GM19468 (cell line): ENCODE results near the gene IYD.
"Not testable (repeated sequence)": the region's sequence is repeated elsewhere in the genome, so short reads cannot be mapped to it uniquely, and the experiment has no call there.

Source experiments
- ATAC-seq: cut with Tn5 transposase; IDR thresholded peaks from one replicate; pipeline ENCODE4 v1.9.1; 2021; ENCODE audit warnings: mild to moderate bottlenecking, moderate library complexity, moderate number of reproducible peaks; ENCODE audit not compliant: unreplicated experiment; ENCODE audit errors: extremely low read depth

IYD gene

DNA sequence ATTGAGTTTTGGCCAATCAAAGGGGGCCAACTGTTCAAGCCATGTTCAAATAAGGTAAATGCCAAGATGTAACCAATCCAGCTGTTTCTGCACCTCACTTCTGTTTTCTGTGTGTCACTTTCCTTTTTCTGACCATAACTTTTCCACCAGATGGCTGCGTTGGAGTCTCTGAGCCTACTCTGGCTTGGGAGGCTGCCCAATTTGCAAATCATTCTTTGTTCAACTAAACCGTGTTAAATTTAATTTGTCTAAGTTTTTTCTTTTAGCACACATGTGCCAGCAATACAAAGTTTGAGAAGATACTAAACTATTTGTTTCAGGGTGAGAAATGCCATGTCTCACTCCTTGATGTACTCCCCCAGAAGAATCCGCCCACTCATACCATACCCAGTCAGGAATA is 52.1 kb downstream of the IYD start:
- no peak for ATAC-seq

DNA sequence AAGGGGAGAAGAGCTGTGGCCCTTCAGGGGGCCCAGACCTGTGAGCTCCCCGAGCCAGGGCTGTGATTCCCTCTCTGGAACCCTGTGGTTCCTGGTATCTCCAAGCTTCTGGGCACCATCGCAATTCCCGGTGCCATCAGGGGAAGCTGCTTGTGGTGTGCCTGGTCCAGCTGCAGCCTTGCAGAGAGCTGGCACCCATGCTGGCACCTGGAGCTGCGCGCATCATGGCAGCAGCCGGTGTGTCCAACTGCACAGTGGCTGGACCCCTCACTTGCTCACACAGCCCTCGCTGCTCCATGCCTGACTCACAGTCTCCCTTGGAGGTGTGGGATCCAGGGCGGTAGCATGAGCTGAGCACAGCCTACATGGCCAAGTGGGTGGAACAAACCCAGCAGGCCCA is 56.7 kb downstream of the IYD start:
- ATAC-seq, result no peak

DNA sequence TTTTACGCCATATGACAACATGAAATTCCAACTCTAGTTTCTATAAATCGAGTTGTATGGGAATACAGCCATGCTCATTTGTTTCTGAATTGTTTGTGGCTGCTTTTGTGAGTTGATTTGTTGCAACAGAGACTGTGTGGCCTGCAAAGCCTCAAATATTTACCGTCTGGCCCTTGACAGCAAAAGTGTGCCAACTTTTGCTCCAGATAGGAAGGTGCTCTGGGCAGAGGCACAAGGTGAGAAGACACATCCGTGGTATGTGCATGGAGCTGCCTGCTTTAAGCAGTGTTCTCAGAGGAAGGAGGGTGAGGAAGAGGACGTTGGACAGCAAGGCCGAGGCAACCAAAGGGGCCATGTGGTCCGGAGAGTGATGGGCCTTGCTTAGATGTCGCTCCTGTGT is 57.4 kb downstream of the IYD start:
- no peak for ATAC-seq

DNA sequence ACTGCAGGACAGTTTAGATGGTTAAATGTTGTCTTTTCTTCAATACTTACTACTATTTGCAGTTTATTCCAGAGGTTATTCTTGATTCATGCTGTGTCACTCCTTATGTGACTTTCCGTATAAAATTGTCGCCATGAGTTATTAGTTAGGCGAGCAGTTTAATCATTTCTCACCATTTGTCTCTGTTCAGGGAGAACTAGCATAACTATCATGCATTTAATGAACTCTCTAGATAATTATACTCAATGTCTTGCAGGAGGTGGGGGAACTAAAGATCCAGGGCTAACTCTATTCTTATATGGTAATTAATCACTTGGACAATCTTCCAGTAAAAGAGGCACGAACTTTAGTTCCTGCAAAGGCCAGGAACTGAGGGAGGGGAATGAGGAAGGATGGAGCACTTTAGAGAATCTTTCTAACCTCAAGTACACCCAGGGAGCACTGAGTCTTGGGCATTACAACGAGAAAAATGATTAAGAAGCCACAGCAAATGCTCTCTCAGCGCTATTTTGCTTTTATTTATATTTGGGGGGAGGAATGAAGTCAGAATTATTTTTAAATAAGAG is 58.3 kb downstream of the IYD start:
- ATAC-seq, result no peak

DNA sequence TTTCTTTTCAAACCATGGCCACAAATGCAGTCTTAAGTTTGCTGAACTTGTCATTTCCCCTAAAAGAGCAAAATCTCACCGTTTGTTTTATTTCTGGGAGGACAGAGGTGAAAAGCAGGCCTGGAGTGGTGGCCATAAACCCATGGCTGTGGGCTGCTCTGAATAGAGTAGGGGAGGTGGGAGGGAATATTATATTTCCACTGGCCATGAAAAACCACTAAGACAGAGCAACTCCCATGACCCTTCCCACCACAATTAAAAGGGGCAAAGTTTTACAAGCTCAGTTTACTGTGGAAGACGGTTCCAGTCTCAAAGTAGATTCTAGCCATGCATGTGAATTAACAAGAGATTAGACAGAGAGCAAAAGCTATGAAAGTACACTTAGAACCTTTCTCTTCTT is 59.0 kb downstream of the IYD start:
- ATAC-seq, result no peak

DNA sequence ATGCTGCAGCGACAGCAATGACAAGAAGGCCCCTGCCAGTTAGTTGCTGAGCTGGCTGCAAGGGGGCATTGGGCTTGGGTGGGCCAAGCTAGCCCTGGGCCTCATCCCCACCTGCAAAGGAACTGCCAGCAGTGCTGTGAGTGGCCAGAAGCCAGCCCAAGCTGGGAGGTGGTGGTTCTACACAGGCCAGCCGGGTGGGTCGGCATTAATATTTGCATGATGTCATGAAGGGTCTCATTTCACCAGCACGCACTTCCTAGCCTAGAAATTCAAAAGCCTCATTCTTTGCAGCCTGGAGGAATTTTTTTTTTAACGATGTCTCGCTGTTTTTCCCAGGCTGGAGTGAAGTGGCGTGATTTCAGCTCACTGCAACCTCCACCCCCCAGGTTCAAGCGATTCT is 62.0 kb downstream of the IYD start:
- no peak for ATAC-seq

DNA sequence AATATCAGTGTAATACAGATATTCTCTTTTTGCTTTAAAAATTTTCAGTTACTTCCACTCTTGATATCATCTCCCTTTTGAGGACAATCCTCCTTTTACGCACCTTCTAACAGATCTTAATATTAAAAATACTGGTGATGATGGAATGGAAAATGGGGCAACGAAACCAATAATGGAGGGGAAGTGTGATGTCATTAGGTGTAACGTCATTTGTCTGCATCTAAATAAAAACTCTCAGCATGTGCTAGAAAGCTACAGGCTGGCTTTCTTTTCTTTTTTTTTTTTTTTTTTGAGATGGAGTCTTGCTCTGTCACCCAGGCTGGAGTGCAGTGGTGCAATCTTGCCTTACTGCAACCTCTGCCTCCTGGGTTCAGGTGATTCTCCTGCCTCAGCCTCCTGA is 66.5 kb downstream of the IYD start:
- no peak for ATAC-seq

DNA sequence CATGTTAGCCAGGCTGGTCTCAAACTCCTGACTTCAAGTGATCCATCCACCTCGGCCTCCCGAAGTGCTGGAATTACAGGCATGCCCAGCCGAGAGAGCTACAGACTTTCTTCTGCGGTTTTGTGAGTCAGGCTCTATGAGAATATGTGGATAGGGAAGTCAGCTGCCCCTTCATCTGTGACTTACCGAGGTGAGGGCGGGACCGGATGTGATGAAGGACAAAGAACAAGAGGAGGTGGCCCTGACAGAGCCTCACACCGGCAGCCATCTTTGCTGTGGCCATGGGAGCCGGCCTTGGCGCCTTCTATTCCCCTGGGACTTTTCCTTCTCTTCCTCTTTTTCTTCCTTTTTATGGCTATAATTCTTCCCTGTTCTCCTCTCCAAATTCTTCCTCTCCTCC is 67.0 kb downstream of the IYD start:
- no peak for ATAC-seq

DNA sequence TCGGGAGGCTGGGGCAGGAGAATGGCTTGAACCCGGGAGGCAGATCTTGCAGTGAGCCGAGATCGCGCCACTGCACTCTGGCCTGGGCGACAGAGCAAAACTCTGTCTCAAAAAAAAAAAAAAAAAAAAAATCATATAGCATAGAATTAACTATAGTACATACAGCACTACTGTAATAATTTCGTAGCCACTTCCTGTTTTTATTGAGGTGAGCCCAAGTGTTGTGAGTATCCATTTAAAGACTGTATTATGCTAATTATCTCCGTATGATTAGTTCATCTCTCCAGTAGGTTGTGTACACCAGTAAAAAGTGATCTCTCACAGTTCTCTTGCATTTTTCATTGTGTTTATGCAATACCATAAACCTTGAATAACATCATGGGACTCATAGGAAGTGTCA is 70.6 kb downstream of the IYD start:
- no peak for ATAC-seq

DNA sequence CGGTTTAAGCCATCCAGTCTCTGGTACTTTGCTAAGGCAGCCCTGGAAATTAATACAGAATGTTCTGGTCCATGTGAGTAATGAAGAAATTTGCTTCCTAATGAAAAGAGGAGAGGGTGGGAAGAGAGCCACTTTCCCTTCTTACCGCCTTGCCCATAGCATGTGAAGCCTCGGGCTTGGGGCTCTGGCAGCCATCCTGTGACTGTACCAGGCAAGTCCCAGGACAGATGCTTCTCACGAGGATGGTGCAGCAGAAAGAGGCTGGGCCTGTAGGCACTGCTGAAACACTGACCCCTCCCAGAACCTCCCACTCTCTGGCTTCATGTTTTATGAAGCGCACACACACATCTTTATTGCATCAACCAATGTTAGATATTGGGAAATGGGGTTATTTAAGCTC is 74.8 kb downstream of the IYD start:
- ATAC-seq, result no peak

DNA sequence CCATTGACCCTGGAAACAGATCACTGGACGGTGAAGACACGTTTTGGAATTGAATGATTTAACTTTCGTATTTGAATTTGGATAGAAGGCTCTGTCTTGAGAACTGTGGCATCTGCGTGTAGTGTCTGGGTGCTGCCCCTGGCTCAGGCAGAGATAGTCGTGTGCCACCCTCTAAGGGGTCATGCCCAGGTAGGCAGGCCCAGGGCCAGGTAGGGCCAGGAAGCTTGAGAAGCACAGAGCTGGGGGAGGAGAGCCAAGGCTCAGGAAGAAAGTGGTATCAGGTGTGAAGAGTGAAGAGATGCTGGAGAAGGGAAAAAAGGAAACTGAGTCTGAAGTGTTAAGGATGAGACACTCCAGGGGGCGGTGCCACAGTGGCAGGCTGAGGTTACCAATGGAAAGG is 75.5 kb downstream of the IYD start:
- ATAC-seq, result no peak

DNA sequence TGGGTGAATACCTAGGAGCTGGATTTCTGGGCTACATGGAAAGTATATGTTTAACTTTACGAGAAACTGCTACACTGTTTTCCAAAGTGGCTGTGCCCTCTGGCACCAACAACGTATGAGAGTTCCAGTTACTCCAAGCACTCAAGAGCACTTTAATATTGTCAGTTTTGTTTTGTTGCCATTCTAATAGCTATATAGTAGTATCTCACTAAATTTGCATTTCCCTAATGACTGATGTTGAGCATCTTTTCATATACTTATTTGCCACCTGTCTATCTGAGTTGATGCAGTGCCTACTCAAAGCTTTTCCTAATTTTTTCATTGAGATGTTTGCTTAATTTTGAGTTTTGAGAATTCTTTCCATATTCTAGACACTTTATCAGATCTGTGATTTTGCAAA is 76.7 kb downstream of the IYD start:
- ATAC-seq, result no peak

DNA sequence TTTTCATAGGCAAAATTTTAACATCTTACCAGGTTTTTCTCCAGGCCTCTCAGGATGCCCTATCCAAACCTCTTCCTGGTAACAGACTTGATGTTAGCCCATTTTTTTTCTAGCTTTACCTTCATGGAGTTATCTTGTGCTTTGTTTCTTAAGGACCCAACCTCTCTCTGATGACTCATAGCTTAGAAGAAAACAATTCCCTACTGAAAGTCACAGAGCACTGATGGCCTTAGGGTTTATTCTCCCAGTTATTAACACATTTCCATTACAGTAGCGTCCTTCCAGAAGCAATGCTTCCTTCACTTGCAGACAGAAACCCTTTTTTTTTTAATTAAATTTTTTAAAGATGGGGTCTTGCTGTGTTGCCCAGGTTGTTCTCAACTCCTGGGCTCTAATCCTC is 79.4 kb downstream of the IYD start:
- ATAC-seq, result no peak

DNA sequence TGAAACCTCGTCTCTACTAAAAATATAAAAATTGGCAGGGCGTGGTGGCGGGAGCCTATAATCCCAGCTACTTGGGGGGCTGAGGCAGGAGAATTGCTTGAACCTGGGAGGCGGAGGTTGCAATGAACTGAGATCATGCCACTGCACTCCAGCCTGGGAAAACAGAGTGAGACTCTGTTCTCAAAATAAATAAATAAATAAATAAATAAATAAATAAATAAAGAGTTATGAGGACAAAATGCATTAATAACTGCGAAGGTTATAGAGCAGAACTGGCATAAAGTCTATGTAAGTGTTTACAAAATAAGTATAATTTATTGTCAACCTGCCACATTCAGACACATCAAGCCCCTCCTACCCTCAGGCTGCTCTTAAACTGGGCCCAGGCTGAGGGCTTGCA is 80.2 kb downstream of the IYD start:
- ATAC-seq, result not testable (repeated sequence)

DNA sequence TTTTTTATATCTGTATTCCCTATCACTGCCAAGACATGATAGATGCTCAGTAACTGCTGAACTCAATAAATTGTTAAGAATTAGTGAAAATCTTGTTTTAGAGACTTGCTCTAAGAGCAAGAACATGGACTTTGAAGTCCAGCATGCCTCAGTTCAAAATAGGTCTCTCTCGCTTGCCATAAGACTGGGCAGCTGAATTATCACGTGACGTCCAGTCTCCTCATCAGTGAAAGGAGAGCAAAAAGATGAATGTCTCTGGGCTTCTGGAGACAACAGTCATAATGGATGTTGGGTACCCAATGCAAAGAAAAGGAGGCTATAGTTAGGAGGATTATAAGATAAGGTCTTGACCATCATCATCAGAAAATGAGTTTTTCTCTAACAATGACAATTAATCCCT is 82.1 kb downstream of the IYD start:
- no peak for ATAC-seq

DNA sequence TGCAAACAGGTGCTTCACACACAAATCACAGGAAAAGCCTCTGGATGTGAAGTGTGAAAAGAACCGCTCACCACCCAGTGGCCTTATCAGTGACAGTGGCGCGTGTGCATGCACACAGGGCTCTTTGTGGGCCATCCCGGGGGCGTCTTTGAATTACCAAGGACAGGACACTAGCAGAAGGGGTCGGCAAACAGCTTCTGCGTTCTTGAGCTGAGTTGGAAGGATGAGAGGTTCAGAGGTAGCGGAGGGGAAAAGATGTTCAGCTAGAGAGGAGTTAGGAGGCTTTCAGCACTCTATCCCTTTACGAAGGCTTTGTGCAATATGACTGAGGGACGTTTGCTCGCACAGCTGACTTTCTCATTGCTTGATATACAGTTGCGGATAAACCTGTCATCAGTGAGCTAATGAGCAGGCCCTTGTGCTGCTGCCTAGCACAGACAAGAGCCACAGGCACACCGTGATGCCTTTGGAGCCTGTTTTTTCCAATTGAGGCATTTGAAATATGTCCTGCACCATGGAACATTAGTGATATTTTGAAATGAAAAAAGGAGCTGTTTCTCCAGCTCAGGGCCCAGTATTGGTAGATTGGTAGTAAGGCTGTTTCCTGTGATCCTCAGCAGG is 83.1 kb downstream of the IYD start:
- ATAC-seq, result no peak

DNA sequence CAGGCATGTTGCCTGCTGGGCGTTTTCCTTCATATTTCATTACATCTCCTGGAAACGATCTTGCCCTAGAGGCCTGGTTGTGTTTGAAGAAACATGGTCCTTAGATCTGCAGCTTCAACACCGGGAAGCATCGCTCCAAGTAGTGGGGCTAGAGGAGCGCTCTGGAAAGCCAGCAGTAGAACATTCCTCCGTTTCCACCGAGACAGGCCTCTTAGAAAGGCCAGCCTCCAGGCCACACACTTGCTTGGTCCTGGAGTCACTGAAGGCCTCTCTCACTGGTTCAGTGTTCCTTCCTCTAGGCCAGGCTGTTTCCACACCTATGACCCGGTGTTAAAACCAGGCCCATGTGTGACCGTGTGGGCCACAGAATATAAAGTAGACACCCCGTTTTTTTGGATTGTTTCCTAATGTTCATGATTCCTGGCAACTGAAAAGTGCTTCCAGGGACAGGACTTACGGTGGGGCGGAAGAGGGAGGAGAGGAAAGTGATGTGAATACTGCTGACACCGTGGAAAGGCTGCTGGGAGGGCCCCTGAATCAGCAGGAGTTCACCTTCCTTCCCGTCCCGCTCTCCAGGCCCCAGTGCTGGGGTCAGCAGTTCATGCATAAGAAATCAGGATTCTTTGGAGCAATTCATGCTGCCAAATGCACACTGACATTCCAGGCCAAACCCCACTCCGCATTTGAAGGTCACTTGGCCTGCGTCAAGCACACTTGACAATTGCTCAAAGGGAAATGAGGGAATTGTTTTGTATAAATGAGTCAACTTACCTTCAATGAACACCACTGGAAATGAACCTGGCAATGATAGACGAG is 83.8 kb downstream of the IYD start:
- no peak for ATAC-seq

DNA sequence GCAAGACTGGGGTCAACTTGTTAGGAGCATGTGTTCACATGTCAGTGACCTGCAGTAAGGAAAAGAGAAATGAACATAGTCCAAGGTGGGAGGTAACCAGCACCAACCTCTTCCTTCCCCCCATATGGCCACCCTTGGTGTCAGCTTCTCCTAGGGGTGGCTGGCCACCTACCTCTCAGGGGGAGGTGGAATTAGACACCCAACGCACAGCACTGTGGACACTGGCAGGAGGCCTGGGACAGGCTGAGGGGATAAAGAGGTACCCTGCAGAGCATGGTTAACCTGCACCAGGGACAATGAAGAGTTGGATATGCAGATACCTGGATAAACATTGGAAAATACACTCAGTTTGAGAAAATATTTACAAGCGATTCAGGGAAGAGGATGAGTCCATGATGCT is 84.5 kb downstream of the IYD start:
- no peak for ATAC-seq
